Astrocyte of the hippocampus (primary cell): ENCODE results near the gene ATG4C.
"Not testable (repeated sequence)": the region's sequence is repeated elsewhere in the genome, so short reads cannot be mapped to it uniquely, and the experiment has no call there.

ENCODE experiments used
- DNase-seq: peaks from one replicate; pipeline ENCODE4 v3.0.0; 2011; ENCODE audit warnings: low read depth, low spot score

The ATG4C gene, protein sequence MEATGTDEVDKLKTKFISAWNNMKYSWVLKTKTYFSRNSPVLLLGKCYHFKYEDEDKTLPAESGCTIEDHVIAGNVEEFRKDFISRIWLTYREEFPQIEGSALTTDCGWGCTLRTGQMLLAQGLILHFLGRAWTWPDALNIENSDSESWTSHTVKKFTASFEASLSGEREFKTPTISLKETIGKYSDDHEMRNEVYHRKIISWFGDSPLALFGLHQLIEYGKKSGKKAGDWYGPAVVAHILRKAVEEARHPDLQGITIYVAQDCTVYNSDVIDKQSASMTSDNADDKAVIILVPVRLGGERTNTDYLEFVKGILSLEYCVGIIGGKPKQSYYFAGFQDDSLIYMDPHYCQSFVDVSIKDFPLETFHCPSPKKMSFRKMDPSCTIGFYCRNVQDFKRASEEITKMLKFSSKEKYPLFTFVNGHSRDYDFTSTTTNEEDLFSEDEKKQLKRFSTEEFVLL

GRCh38 chr1:62783736-62784508 is at the start of gene ATG4C:
TSS of gene ATG4C (plus strand) at chr1:62784132. CDS start at chr1:62803787, 19,655 bp downstream.
- peak; percentile 97 for DNase-seq

- DNase-seq: peak; percentile 49
Measured at GRCh38 chr1:62735491-62736171, 48.3 kb upstream of the ATG4C start.

DNA sequence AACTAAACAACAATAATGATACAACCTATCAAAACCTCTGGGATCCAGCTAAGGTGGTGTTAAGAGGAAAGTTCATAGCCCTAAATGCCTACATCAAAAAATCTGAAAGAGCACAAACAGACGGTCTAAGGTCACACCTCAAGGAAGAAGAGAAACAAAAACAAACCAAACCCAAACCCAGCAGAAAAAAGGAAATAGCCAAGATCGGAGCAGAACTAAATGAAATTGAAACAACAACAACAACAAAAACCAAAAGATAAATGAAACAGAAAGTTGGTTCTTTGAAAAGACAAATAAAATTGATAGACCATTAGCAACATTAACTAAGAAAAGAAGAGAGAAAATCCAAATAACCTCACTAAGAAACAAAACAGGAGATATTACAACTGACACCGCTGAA is 43.2 kb upstream of the ATG4C start:
- DNase-seq: not testable (repeated sequence)

DNA sequence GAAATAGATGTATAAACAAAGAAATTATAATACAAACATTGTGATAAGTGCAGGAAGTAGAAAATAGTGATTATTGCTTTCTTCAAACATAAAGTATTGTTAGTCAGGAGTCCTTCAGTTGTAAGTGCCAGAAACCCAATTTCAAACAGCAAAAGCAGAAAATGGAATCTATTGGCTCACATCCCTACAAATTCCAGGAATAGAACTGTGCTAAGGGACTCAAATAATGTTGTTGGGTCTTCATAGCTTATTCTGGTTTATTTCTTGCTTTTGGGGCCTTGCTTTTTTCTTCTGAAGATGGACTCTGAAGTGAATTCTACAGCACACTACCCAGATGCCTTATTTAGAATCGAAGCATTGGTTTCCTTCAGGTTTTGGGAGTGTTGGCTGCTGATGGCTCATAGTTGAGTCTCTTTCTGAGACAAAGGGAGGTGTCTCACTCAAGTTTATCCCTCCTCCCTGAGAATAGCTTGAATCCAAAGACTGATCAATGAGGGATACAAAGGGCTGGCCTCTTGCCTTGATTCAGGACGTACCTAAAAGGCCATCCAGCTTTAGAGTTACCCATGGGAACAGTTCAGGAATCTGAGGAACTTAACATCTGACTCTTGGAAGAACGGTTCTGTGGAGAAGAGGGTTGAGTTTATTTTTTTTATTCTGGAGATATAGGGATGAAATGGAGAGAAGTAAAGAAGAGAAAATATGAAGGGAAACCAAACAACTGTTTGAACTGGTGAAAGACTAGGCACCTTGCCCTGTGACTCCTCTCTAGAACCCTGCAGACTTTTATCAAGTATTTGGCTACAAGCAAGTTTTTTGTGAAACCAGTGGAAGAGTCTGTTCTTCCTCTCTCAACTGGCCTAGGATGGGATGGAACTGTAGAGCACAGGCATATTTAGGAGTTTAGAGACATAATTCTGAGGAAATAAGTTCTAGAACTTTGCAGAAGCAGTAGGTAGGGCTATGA is 39.0 kb upstream of the ATG4C start:
- DNase-seq: peak; percentile 50

DNA sequence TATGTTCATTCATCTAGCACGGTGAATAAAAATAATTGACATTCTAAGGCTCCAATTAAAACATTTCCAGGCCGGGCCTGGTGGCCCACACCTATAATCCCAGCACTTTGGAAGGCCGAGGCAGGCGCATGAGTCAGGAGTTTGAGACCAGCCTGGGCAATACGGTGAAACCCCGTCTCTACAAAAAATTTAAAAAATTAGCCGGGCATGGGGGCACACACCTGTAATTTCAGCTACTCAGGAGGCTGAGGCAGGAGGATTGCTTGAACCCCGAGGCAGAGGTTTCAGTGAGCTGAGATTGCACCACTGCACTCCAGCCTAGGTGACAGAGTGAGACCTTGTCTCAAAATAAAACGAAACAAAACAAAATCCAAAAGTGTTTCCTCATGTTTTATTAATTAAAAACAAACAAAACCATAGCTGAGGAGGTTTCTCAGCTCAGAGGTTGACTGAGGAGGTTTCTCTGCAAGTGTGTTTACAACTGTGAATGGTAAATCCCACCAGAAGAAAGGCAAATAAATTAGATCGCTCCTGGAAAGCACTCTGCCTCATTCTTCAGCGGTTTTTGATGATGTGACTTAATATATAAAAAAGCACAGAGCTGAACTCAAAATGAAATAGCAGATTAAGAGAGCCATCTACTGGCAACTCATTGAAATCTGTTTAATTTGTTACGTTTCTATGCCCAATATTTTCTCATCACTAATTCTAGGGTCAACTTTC is 37.7 kb upstream of the ATG4C start:
- DNase-seq: peak; percentile 61

- no peak for DNase-seq
Measured at GRCh38 chr1:62746809-62747138, 37.2 kb upstream of the ATG4C start.

GRCh38 chr1:62753031-62753965 is 30.6 kb upstream of the ATG4C start:
- no peak for DNase-seq

DNA sequence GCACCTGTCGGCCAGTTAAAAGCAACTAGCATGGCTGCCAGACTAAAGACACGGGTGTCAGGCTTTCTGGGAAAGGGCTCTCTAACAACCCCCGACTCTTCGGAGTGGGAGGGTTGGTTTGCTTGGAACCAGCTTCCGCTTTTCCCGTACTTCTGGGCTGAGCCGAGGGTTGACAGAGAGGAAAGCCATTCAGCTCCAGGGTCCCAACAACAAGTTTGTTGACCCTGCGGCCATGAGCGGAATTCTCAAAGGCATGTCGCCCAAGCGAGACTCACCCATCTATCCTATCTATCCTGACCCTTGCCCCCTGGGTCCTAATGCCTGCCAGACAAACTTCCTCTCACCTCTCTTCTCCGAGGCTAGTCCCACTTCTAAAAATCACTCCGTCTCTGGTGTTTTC is 29.0 kb upstream of the ATG4C start:
- DNase-seq: not testable (repeated sequence)

DNA sequence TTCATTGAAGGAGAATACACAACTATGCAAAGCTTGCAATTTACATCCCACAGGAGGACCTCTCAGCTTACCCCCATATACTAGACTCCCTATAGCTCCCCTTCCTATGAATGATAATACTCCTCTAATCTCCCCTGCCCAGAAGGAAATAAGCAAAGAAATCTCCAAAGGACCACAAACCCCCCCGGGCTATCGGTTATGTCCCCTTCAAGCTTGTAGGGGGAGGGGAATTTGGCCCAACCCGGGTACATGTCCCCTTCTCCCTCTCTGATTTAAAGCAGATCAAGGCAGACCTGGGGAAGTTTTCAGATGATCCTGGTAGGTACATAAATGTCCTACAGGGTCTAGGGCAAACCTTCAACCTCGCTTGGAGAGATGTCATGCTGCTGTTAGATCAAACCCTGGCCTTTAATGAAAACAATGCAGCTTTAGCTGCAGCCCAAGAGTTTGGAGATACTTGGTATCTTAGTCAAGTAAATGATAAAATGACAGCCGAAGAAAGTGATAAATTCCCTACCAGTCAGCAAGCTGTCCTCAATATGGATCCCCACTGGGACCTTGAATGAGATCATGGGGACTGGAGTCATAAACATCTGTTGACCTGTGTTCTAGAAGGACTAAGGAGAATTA is 27.6 kb upstream of the ATG4C start:
- not testable (repeated sequence) for DNase-seq

DNA sequence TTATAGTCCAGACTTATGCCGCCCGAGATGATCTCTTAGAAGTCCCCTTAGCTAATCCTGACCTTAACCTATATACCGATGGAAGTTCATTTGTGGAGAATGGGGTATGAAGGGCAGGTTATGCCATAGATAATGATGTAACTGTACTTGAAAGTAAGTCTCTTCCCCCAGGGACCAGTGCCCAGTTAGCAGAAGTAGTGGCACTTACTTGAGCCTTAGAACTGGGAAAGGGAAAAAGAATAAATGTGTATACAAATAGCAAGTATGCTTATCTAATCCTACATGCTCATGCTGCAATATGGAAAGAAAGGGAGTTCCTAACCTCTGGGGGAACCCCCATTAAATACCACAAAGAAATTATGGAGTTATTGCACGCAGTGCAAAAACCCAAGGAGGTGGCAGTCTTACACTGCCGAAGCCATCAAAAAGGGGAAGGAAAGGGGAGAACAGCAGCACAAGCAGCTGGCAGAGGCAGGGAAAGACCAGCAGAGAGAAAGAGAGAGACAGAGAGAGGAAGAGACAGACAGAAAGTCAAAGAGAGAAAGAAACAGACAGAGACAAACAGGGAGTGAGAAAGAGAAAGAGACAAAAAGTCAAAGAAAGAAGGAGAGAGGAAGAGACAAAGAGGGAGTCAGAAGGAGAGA is 24.6 kb upstream of the ATG4C start:
- DNase-seq: not testable (repeated sequence)

DNA sequence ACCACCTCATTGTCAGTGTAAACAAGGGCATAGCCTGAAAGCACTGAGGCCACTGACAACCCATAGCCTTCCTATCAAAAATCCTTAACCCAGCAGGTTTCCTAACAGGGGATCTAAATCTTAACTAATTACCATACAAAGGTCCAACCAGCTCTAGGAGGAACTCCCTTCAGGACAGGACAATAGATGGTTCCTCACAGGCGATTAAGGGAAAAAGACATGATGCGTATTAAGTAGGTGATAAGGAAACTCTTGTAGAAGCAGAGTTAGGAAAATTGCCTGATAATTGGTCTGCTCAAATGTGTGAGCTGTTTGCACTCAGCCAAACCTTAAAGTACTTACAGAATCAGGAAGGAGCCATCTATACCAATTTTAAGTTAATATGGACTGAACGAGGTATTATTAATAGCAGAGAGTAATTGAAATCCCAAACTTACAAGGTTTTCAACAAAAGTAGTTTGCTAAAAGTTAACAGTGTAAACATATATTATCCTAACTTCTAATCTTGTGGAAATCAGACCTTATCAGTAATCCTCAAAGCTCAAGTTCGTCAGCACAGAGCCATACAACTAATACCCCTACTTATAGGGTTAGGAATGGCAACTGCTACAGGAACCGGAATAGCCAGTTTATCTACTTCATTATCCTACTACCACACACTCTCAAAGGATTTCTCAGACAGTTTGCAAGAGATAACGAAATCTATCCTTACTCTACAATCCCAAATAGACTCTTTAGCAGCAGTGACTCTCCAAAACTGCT is 23.7 kb upstream of the ATG4C start:
- DNase-seq: not testable (repeated sequence)

DNA sequence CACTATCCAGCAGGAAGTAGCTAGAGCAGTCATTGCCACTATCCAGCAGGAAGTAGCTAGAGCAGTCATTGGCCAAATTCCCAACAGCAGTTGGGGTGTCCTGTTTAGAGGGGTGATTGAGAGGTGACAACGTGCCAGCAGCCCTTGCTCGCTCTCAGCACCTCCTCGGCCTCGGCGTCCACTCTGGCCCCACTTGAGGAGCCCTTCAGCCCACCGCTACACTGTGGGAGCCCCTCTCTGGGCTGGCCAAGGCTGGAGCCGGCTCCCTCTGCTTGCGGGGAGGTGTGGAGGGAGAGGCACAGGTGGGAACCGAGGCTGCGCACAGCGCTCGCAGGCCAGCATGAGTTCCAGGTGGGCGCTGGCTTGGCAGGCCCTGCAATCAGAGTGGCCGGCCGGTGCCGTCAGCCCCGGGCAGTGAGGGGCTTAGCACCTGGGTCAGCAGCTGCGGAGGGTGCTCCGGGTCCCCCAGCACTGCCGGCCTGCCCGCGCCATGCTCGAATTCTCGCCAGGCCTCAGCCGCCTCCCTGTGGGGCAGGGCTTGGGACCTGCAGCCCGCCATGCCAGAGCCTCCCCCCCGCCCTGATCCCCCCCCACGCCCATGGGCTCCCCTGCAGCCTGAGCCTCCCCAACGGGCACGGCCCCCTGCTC is 22.6 kb upstream of the ATG4C start:
- DNase-seq: not testable (repeated sequence)

DNA sequence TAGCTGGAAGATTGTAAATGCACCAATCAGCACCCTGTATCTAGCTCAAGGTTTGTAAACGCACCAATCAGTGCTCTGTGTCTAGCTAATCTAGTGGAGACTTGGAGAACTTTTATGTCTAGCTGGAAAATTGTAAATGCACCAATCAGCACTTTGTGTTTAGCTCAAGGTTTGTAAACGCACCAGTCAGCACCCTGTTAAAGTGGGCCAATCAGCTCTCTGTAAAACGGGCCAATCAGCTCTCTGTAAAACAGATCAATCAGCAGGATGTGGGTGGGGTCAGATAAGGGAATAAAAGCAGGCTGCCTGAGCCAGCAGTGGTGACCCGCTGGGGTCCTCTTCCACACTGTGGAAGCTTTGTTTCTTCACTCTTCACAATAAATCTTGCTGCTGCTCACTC is 21.9 kb upstream of the ATG4C start:
- DNase-seq: not testable (repeated sequence)

DNA sequence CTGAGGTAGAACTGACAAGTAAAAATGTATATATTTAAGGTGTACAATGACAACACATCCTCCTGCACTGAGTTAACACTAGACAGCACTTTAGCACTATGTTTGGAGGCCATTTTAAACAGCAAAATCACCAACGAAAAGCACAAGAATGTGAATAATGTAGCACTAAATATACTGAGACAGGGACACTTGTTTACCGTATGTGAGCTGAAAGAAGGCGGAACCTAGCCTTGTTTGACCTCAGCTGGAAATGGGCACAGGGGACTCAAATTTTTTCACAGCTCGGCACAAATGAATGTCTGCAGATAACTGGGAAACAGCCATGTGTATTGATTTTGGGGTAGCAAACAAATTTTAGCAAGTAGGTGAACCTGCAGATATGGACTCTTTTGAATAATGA is 18.0 kb upstream of the ATG4C start:
- no peak for DNase-seq

DNA sequence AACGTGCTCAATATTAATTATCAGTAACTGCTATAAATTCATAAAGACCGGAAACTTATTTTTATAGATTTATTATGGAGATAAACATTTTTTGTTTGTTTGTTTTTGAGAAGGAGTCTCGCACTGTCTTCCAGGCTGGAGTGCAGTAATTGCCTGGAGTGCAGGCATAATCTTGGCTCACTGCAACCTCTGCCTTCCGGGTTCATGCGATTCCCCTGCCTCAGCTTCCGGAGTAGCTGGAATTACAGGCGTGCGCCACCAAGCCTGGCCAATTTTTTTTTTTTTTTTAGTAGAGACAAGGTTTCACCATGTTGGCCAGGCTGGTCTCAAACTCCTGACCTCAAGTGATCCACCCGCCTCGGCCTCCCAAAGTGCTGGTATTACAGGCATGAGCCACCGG is 15.4 kb upstream of the ATG4C start:
- DNase-seq: not testable (repeated sequence)

GRCh38 chr1:62772607-62773295 is 11.2 kb upstream of the ATG4C start:
- no peak for DNase-seq
